Measurements from ENCODE around the gene ATG5. TPM values are rescaled to one million over a fixed set of nuclear protein-coding genes. Genes with fewer than 3 reads are reported as not detected.
A peak's percentile ranks its signal among the peaks of the same experiment; 100 is the strongest.

ATG5 gene
- total RNA-seq, 2 experiments from 2014 or later = 25.7 to 28.5 TPM

DNA sequence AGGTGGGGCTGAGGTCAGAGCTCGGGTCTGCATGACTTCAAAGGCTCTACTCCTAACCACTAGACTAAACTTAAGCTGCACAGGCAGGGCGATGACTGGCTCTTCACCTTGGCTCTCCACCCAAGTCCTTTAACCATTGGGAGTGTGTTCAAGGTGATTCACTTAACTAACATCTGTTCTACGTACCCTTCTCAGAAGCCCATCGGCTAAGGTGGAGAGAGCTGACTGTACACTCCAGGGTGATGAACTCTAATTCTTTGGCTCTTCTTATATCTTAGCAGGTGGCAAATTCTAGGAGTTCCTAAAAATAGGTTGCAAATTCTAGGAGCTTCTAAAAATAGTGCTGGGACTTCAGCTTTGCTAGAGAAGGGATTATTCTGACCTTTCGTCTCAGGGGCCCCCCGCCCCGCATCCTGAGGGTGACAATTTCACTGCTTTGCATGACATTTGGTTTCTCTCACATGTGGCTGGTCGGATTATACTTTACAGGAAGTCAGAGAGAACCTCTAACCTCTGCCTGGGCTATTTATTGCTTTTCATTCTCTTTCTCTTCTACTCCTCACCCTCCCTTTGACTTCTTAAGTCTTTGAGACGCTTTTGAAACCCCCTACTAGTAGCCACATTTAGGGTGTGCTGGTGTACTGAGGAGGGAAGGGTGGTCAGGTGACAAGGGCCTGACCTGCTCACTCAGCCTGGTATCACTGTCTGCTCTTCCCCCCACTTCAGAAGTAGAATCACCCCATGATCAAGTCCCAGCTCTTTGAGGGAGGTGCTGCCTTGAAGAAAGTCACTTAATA, 183.9 kb downstream of the ATG5 start:
- Mint-ChIP-seq H3K4me3 (peak overlapping the region; percentile 70), H3K9me3 (no peaks in the 10 kb centered on the region), H3K27me3 (no peaks in the 10 kb centered on the region), H3K36me3 (peaks cover 1% of the 10 kb centered on the region), H3K27ac (peak overlapping the region; percentile 97), H3K4me1 (peaks cover 56% of the 10 kb centered on the region)
- DNase-seq = peak; percentile 73
- ATAC-seq (ENCODE audit: low read depth) = peak; percentile 85
- POLR2A ChIA-PET = interaction anchor here (0.8 to 4.9 kb wide), 19 partner anchors 8 to 184 kb away, joined by 3 to 59 read pairs (median 5); partner anchors contain the start of gene ATG5

DNA sequence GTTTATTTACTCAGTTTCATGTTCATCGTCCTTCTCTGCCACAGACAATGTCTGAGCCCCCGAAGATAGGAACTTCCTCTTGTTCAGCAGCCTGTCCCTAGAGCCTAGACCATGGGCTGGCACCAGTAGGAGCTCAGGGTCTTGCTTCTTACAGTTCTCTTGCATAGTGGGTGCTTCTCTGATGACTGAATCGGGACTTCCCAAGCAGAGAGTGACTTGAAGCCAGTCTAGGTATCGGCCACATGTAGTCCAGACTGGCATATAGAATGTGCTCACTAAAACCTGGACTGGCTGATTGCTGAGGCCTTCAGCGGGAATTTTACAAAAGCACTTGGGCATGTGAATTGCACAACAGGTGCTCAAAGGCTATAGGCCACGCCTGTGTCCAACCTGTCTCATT, 187.4 kb downstream of the ATG5 start:
- POLR2A ChIA-PET = no interaction called here
- no peak overlapping the region for H3K27ac Mint-ChIP-seq
- ATAC-seq (ENCODE audit: low read depth) = no peak
- H3K36me3 Mint-ChIP-seq = no peaks in the 10 kb centered on the region
- no peak overlapping the region for H3K4me3 Mint-ChIP-seq
- DNase-seq = no peak
- no peaks in the 10 kb centered on the region for H3K27me3 Mint-ChIP-seq
- no peaks in the 10 kb centered on the region for H3K9me3 Mint-ChIP-seq
- H3K4me1 Mint-ChIP-seq = peaks cover 35% of the 10 kb centered on the region

DNA sequence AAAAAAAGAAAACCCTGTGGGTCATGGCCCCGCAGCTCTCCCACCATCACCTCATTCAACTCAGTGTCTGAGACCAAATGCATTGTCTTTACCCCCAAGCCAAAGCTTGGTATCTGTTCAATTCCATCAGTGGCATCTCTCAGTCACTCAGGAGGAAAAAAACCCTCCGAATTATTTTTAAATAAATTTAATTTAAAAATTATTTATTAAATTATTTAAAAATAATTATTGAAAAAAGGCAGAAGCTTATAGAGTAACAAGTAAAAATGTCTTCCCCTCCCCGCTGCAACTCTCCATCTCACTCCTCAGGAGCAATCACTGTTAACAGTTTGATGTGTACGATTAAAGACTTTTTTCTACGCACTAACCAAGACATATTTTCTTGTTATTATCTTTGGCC, 188.7 kb downstream of the ATG5 start:
- ATAC-seq (ENCODE audit: low read depth) (no peak), DNase-seq (no peak)
- Mint-ChIP-seq H3K27ac (no peak overlapping the region), H3K4me1 (peaks cover 22% of the 10 kb centered on the region), H3K4me3 (no peak overlapping the region), H3K9me3 (no peaks in the 10 kb centered on the region), H3K36me3 (no peaks in the 10 kb centered on the region), H3K27me3 (no peaks in the 10 kb centered on the region)
- POLR2A ChIA-PET = no interaction called here

- Mint-ChIP-seq H3K4me1 (peaks cover 15% of the 10 kb centered on the region), H3K27ac (no peak overlapping the region), H3K36me3 (no peaks in the 10 kb centered on the region), H3K27me3 (no peaks in the 10 kb centered on the region), H3K4me3 (no peak overlapping the region), H3K9me3 (no peaks in the 10 kb centered on the region)
- POLR2A ChIA-PET = no interaction called here
- no peak for ATAC-seq (ENCODE audit: low read depth)
- DNase-seq = no peak
Measured at GRCh38 chr6:106135911-106136571, 189.5 kb downstream of the ATG5 start.

- H3K4me1 Mint-ChIP-seq = peaks cover 11% of the 10 kb centered on the region
- no peaks in the 10 kb centered on the region for H3K9me3 Mint-ChIP-seq
- no peaks in the 10 kb centered on the region for H3K27me3 Mint-ChIP-seq
- ATAC-seq (ENCODE audit: low read depth) = no peak
- no peak overlapping the region for H3K27ac Mint-ChIP-seq
- POLR2A ChIA-PET = no interaction called here
- H3K4me3 Mint-ChIP-seq = no peak overlapping the region
- no peaks in the 10 kb centered on the region for H3K36me3 Mint-ChIP-seq
- DNase-seq = no peak
Measured at GRCh38 chr6:106134906-106135634, 190.5 kb downstream of the ATG5 start.

Other genes with a start within 250 kb of the ATG5 start
- gene PRDM1, start 239.4 kb downstream of the ATG5 start, total RNA-seq = 10 to 100 TPM; 20.2 to 21.1 TPM
- 10 to 100 TPM; 34.8 to 37.3 TPM for gene CRYBG1, start 35.0 kb upstream of the ATG5 start, total RNA-seq